ENCODE measurements around the gene RANBP3L.
"Not testable (repeated sequence)": the region's sequence is repeated elsewhere in the genome, so short reads cannot be mapped to it uniquely, and the experiment has no call there.

Gene RANBP3L

DNA sequence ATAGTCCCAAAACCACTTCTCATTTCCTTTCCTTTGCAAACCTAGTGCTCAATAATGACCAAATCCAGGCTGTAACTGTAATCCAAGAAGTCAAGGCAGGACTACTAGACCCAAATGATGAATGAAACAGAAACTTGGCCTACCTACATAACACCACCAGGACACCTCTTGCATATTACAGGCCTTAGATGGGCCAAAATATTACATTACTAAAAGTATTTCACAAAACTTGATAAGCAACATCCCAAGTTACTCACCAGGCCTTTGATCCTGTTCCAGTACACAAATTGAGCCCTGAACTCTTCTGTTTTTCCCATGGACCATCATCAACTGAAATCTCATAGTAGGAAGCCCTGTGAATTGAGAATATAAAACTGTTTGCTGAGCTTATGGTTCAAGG, 94.8 kb downstream of the RANBP3L start:
- DNase-seq (ENCODE audit: low spot score), result no peak

DNA sequence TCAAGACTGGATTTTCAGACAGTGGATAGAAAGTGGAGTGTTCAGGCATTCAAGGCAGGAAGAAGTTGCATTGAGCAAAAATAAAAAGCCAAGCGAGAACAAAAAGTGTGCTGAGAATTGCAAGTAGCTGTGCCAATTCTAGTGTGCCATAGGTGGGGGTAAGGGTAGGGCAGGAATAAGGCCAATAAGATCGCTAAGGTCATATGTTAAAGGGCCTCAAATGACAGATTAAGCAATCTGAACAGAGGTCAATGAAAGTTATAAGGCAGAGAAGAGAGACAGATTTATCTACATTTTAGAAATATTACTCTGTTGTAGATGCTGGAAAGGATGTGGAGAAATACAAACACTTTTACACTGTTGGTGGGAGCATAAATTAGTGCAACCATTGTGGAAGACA, 96.4 kb downstream of the RANBP3L start:
- DNase-seq (ENCODE audit: low spot score), result no peak

DNA sequence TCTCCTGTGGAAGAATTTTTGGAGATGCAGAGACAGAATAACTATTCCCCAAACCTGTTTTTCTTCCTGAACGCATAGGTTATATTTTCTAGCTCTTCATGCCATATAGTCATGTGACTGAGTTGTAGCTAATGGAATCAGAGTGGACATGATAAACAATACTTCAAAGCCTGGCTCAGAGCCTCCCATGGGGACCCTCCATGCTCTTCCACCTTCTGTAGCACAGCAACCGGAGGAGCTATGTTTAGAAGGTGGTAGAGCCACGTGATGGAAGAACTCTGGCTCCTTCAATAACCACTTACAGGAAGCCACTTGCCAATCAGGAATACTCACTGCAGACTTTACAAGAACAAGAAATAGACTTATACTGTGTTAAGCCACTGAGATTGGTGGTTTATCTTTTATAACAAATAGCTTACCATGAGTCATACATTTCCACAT, 99.2 kb downstream of the RANBP3L start:
- no peak for DNase-seq (ENCODE audit: low spot score)

GRCh38 chr5:36200513-36200912, 101.2 kb downstream of the RANBP3L start:
- no peak for DNase-seq (ENCODE audit: low spot score)

DNA sequence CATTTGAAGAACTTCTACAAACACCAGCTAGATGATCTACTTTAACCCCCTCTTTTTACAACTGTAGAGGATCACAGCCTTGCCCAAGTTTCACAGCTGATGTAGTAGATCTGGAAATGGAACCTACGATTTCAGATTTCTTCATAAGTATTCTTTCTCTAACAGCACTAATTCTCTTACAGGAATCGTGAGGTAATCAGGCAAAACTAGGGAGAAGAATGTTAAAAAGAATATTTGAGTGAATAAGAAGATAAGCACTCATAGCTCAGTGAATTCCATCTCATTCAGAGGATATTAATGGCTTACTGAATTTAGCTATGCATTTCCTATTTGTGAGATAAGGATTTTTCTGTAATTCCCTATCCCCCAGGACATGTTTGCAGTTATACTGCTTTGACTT, 102.1 kb downstream of the RANBP3L start:
- DNase-seq (ENCODE audit: low spot score), result no peak

DNA sequence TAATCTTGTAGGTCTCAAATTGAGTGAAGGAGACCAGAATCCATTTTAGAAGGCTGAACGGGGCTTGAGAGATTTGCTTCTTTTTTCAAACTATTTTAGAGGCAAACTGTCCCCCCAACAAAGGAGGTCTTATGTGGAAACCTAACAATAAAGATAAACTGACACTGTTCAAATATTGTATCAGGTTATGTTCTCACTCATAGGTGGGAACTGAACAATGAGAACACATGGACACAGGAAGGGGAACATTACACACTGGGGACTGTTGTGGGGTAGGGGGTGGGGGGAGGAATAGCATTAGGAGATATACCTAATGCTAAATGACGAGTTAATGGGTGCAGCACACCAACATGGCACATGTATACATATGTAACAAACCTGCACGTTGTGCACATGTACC, 102.9 kb downstream of the RANBP3L start:
- DNase-seq (ENCODE audit: low spot score), result not testable (repeated sequence)

All from cerebellar cortex (tissue), 1 donor.